Activated B cell treated with CpG ODN at 0.5 μM for 24 hours (primary cell): ENCODE data around the gene C2CD3. TPM values are rescaled to one million over a fixed set of nuclear protein-coding genes. Genes with fewer than 3 reads are reported as not detected.

ENCODE experiments used
- ATAC-seq: fragments of 200-7000 bp; cut with Tn5 transposase; one replicate; pipeline ENCODE4 v1.10.0; 2021; ENCODE audit warnings: low read depth, mild to moderate bottlenecking, moderate library complexity
- CTCF ChIA-PET: fragments of 350-600 bp; sonication (Branson Sonifier 250); formaldehyde crosslinking; loops from one replicate; lab custom pipeline; 2021; ENCODE audit warnings: antibody characterized with exemption; lab: Charles Lee
- POLR2A ChIA-PET: fragments of 350-600 bp; sonication (Branson Sonifier 250); formaldehyde crosslinking; loops from one replicate; lab custom pipeline; 2021; ENCODE audit warnings: antibody characterized with exemption; lab: Charles Lee
- DNase-seq: peaks from one replicate; pipeline ENCODE4 v3.0.0; 2022
- H3K27ac Mint-ChIP-seq: one replicate; pipeline ENCODE4 v1.8.0; 2020; ENCODE audit warnings: mixed read lengths
- H3K27me3 Mint-ChIP-seq: one replicate; pipeline ENCODE4 v1.8.0; 2021; ENCODE audit warnings: mixed read lengths
- H3K36me3 Mint-ChIP-seq: one replicate; pipeline ENCODE4 v1.8.0; 2021; ENCODE audit warnings: low read depth, mixed read lengths
- H3K4me1 Mint-ChIP-seq: one replicate; pipeline ENCODE4 v1.8.0; 2021; ENCODE audit warnings: mixed read lengths
- H3K4me3 Mint-ChIP-seq: one replicate; pipeline ENCODE4 v1.8.0; 2020; ENCODE audit warnings: mild to moderate bottlenecking, mixed read lengths
- H3K9me3 Mint-ChIP-seq: one replicate; pipeline ENCODE4 v1.8.0; 2020; ENCODE audit warnings: mixed read lengths
- intact Hi-C: fragments of 100-400 bp; cut with micrococcal nuclease; formaldehyde crosslinking; loops from one replicate; pipeline ENCODE4 v1.15.1; 2024
- total RNA-seq: library from RNA; stranded (reverse); gene quantifications from 2 replicates; pipeline ENCODE4 v1.2.3, GENCODE V29; 2022
- TF ChIP-seq, protein P1 (sequence below): fragments of 200-600 bp; IDR thresholded peaks from one replicate; pipeline ENCODE4 v1.8.0; 2022; ENCODE audit warnings: antibody characterized with exemption, mild to moderate bottlenecking

Gene C2CD3
- total RNA-seq, 1 donor from 2014 or later, result 50.3 TPM

DNA sequence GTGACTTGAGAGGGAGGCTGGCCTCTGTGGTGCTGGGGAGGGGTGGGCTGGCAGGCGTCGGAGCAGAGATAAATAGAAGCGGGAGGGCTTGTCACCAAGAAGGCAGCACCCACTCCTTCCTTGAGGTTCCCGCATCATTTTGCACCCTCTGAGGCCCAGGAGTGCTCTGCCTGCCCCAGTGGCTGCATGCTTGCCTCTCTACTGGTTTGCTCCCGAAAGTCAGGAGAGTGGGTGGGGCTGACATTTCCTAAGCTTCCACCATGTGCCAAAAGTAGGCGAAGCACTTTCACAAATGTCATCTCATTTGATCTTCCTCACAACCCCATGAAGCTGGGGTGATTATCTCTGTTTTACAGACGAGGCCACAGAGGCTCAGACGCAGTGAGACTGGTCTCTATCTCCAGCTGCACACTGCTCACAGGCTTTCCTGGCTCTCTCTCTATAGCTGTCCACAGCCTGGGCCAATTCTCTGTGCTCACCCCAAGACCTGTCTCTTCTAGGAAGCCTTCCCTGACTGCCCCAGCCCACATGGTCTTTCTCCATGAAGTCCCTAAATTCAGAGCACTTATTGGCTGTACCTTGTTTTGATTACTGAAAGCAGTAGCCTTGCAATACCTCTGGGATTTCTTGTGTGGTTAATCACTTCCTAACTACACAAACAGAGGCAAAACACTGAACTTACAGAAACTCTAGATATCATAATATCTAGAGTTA lies 159.3 kb downstream of the C2CD3 start:
- Mint-ChIP-seq H3K4me3 (peak overlapping the region; percentile 70), H3K27ac (peak overlapping the region; percentile 92), H3K9me3 (no peaks in the 10 kb centered on the region), H3K4me1 (peaks cover 74% of the 10 kb centered on the region), H3K36me3 (peaks cover 9% of the 10 kb centered on the region), H3K27me3 (no peaks in the 10 kb centered on the region)
- ChIA-PET CTCF (interaction anchor here (2.4 kb wide), 1 partner anchor 47 kb away, joined by 7 read pairs; no protein-coding TSS in a partner anchor), POLR2A (interaction anchor here (0.8 to 2.4 kb wide), 7 partner anchors 9 to 43 kb away, joined by 3 to 24 read pairs (median 8); partner anchors contain the start of gene UCP2)
- no peak for DNase-seq
- ATAC-seq, result peak; percentile 87
- intact Hi-C loops, result loop anchor here (1.0 kb wide), 3 partner anchors 9 to 31 kb away; no protein-coding TSS in a partner anchor
- TF ChIP-seq, protein P1, sequence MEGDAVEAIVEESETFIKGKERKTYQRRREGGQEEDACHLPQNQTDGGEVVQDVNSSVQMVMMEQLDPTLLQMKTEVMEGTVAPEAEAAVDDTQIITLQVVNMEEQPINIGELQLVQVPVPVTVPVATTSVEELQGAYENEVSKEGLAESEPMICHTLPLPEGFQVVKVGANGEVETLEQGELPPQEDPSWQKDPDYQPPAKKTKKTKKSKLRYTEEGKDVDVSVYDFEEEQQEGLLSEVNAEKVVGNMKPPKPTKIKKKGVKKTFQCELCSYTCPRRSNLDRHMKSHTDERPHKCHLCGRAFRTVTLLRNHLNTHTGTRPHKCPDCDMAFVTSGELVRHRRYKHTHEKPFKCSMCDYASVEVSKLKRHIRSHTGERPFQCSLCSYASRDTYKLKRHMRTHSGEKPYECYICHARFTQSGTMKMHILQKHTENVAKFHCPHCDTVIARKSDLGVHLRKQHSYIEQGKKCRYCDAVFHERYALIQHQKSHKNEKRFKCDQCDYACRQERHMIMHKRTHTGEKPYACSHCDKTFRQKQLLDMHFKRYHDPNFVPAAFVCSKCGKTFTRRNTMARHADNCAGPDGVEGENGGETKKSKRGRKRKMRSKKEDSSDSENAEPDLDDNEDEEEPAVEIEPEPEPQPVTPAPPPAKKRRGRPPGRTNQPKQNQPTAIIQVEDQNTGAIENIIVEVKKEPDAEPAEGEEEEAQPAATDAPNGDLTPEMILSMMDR, result no peak

DNA sequence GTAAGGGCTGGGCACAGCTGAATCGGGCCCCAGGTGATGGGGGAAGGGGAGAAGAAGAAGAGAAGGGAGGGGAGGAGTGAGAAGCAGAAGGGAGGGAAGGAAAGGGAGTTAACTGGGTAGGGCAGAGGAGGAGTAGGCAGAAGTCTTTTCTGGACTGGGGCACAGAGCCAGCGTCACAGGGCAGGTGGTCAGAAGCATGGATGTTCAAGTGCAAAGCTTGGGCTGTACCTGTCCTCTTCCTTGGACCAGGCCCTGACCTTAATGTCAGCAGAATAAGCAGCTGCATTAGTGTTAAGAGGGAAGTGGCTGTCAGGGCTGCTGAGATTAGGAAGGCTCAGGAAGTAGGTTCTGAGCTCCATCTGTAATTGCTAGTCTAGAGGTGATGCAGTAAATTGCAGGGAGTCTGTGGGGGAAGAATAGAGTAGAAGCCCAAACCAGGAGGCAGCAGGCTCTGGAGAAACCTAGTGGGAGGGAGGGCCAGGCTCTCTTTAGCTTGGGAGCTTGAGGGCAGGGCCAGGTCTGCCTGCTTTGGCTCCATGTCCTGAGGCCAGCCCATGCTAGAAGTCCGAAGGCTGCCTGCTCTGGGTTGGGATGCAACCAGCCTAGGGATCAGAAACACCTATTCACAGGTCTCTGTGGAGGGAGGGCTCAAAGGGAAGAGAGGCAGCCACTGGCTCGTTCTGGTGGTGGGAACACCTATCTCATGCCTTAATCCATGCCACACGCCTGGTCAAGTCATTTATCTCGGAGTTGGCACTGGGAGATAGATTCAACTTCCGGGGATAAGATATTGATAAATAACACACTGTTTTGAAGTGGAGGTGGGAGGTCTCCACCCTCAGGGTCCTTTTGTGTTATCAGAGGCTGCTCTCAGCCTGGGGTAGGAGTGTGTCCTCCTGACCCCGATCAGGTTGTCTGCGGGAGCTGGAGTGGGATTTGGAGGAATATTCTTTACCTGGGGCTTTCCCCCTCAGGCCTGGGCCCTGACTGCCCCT lies 160.2 kb downstream of the C2CD3 start:
- no peaks in the 10 kb centered on the region for H3K27me3 Mint-ChIP-seq
- TF ChIP-seq, protein P1, result no peak
- ATAC-seq (no peak), DNase-seq (no peak)
- H3K36me3 Mint-ChIP-seq, result peaks cover 5% of the 10 kb centered on the region
- peak overlapping the region; percentile 21 for H3K4me3 Mint-ChIP-seq
- intact Hi-C loops, result loop anchor here (1.0 kb wide), 3 partner anchors 10 to 30 kb away; no protein-coding TSS in a partner anchor
- peaks cover 74% of the 10 kb centered on the region for H3K4me1 Mint-ChIP-seq
- H3K27ac Mint-ChIP-seq, result peak overlapping the region; percentile 92
- no peaks in the 10 kb centered on the region for H3K9me3 Mint-ChIP-seq
- CTCF ChIA-PET, result interaction anchor here (0.9 to 2.4 kb wide), 2 partner anchors 8 to 46 kb away, joined by 5 to 7 read pairs; no protein-coding TSS in a partner anchor
- POLR2A ChIA-PET, result interaction anchor here (0.7 to 2.4 kb wide), 8 partner anchors 10 to 36 kb away, joined by 3 to 24 read pairs (median 5); partner anchors contain the start of gene UCP2

DNA sequence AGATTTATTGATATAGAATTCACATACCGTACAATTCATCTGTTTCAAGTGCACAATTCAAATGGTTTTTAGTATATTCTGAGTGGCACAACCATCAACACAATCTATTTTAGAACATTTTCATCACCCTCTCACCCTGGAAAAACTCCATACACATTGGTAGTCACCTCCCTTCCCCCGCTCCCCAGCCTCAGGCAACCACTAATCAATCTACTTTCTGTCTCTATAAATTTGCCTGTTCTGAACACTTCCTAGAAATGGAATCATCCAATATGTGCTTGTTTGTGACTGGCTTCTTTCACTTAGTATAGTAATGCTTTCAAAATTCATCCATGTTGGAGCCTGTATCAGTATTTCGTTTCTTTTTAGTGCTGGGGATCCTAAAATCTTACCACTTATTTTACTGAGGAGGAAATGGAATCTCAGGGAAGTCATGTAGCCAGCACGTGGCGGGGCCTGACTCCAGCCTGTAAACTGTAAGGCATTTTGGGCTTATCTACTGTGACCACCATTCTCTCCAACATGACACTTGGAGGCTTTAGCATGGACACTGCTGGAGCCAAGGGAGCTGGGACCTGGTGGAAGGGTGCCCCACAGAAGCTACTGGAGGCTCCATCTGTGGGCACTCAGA lies 161.0 kb downstream of the C2CD3 start:
- H3K4me3 Mint-ChIP-seq, result no peak overlapping the region

DNA sequence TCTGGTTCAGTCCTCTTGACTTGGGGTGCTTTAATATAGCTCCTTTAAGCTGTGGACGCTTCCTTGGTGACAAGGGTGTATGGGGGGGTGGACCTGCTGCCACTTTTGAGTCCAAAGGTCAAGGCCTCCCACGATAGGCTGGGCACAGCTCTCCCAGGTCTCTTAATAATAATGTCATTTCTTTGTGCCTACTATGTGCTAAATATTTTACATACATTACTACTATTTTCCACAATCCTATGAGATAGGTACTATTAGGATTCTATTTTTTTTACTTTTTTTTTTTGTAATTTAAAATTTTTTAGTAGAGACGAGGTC lies 161.6 kb downstream of the C2CD3 start:
- Mint-ChIP-seq H3K4me3 (no peak overlapping the region), H3K4me1 (peaks cover 69% of the 10 kb centered on the region), H3K27me3 (no peaks in the 10 kb centered on the region)

More for the DNA sequence above, 161.0 kb downstream of the C2CD3 start:
- no peaks in the 10 kb centered on the region for H3K27me3 Mint-ChIP-seq
- peak overlapping the region; percentile 92 for H3K27ac Mint-ChIP-seq
- intact Hi-C loops, result no loop called here
- DNase-seq (no peak), ATAC-seq (no peak)
- ChIA-PET POLR2A (interaction anchor here (0.7 to 2.4 kb wide), 6 partner anchors 18 to 36 kb away, joined by 3 to 20 read pairs (median 4); partner anchors contain the start of gene UCP2), CTCF (interaction anchor here (0.9 kb wide), 1 partner anchor 9 kb away, joined by 5 read pairs; no protein-coding TSS in a partner anchor)
- TF ChIP-seq, protein P1, result no peak
- peaks cover 74% of the 10 kb centered on the region for H3K4me1 Mint-ChIP-seq
- H3K36me3 Mint-ChIP-seq, result peaks cover 5% of the 10 kb centered on the region
- no peaks in the 10 kb centered on the region for H3K9me3 Mint-ChIP-seq

More for the DNA sequence above, 161.6 kb downstream of the C2CD3 start:
- POLR2A ChIA-PET, result interaction anchor here (2.3 kb wide), 1 partner anchor 29 kb away, joined by 11 read pairs; no protein-coding TSS in a partner anchor
- DNase-seq (no peak), ATAC-seq (no peak)
- TF ChIP-seq, protein P1, result no peak
- H3K27ac Mint-ChIP-seq, result peak overlapping the region; percentile 50
- intact Hi-C loops, result no loop called here
- no peaks in the 10 kb centered on the region for H3K9me3 Mint-ChIP-seq
- H3K36me3 Mint-ChIP-seq, result peaks cover 5% of the 10 kb centered on the region
- CTCF ChIA-PET, result no interaction called here
